Testis (tissue), 2 donors: ENCODE data around the gene BTBD2.

Source experiments
- CTCF ChIP-seq, 3 experiments: fragments of 450-650 bp in 2 of 3; fragments of 200-600 bp in 1 of 3; sonication (generic) in 1 of 3; IDR thresholded peaks; one replicate each; pipeline ENCODE4 v1.5.1; 2016 to 2019; ENCODE audit warnings: antibody characterized with exemption in 3 of 3, mild to moderate bottlenecking in 2 of 3, moderate library complexity in 1 of 3
- POLR2A ChIP-seq: fragments of 450-650 bp; IDR thresholded peaks from one replicate; pipeline ENCODE4 v1.6.1; 2017; ENCODE audit warnings: antibody characterized with exemption, mild to moderate bottlenecking, moderate library complexity

DNA sequence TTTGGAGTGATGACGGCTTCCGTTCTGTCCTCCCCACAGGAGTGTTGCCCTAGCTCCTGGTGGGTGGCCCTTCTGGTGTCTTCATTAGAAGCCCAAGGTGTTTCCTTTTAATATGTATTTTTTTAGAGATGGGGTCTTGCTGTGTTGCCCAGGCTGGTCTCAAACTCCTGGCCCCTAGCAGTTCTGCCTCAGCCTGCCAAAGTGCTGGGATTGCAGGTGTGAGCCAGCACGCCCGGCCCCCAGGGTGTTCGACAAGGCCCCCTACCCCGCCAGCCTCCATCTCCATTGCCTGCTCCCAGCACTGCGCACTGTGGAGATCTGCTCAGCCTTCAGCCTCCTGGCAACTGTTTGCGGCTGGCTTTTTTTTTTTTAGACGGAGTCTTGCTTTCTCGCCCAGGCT, 31.2 kb downstream of the BTBD2 start:
- TF ChIP-seq CTCF (IDR thresholded peaks at IDR 0.05), result no peak
- no peak for TF ChIP-seq POLR2A
